ENCODE measurements around the gene ZNF541. TPM values are rescaled to one million over a fixed set of nuclear protein-coding genes. Genes with fewer than 3 reads are reported as not detected.

ZNF541 gene
- total RNA-seq, 5 donors from 2014 or later (not counting 1 experiment from before 2014, with no cell fraction given): 0.58 to 1.1 (median 0.65) TPM

- WGBS (ENCODE audit: insufficient coverage): 30% methylated on average over 69 of the region's 75 CpGs
- H3K4me3 ChIP-seq (ENCODE audit: control insufficient read depth in 1 of 2, extremely low read depth in 1 of 2, low read length in 1 of 2): peak overlapping the region; percentile 15 to 56
- Mint-ChIP-seq H3K36me3 (no peaks in the 10 kb centered on the region), H3K27ac (no peak overlapping the region), H3K9me3 (no peaks in the 10 kb centered on the region), H3K4me1 (peaks cover 12 to 23% (median 15%) of the 10 kb centered on the region in 3 donors), H3K27me3 (peaks cover 0 to 6% of the 10 kb centered on the region in 2 donors), H3K4me3 (peak overlapping the region in 1 of 3 donors; percentile 45)
- ChIA-PET POLR2A (interaction anchor here in 1 of 2 donors (0.5 kb wide), 1 partner anchor 13 kb away, joined by 6 read pairs; no protein-coding TSS in a partner anchor), CTCF (no interaction called here)
- no peaks in the 10 kb centered on the region for H3K36me3 ChIP-seq (ENCODE audit: control insufficient read depth in 2 of 2, extremely low read depth in 1 of 2, insufficient read depth in 1 of 2, low read length in 1 of 2)
- H3K27me3 ChIP-seq (replicated peaks in 1 of 2; ENCODE audit: control insufficient read depth in 2 of 2, extremely low read depth in 1 of 2, insufficient read depth in 2 of 2, low read length in 1 of 2): peaks cover 0 to 30% of the 10 kb centered on the region in 2 experiments
- DNase-seq (peak in 8 of 35 experiments; percentile 2 to 23 (median 12)), ATAC-seq (replicated peaks in 1 of 4) (peak; percentile 25 to 59 (median 50))
- H3K27ac ChIP-seq (ENCODE audit: low read length): no peak overlapping the region
- no peaks in the 10 kb centered on the region for H3K9me3 ChIP-seq
- H3K4me1 ChIP-seq (ENCODE audit: control insufficient read depth in 1 of 2, extremely low read depth in 1 of 2, insufficient read depth in 2 of 2, low read length in 2 of 2): peaks cover 2 to 34% of the 10 kb centered on the region in 2 experiments
These were observed 27.6 kb downstream of the ZNF541 start for GRCh38 chr19:47545061-47545948.

DNA sequence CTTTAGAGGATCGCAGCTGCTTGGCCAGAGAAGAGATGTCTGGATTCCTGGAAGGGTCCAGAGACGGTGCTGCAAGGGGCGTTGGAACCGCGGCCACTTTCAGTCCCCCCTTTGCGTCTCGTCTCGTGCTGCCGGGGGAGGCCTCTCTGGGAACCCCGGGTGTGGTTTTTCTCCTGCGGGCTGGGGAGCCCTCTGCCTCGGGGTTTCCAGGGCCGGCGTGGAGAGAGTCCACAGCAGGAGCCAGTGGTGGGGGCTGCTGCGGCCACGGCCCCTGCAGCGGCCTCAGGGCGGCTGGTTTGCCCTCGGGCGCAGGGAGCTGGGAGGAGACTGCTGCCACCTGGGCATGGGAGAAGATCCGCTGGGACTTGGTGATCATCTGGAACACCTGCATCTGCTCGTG lies 28.5 kb downstream of the ZNF541 start:
- H3K9me3 ChIP-seq: no peaks in the 10 kb centered on the region
- DNase-seq (no peak), ATAC-seq (replicated peaks in 1 of 4) (no peak)
- Mint-ChIP-seq H3K9me3 (no peaks in the 10 kb centered on the region), H3K4me3 (peak overlapping the region in 2 of 3 donors; percentile 45 to 46), H3K4me1 (peaks cover 16 to 28% (median 19%) of the 10 kb centered on the region in 3 donors), H3K27me3 (peaks cover 0 to 6% of the 10 kb centered on the region in 2 donors), H3K27ac (no peak overlapping the region), H3K36me3 (no peaks in the 10 kb centered on the region)
- H3K36me3 ChIP-seq (ENCODE audit: control insufficient read depth in 2 of 2, extremely low read depth in 1 of 2, insufficient read depth in 1 of 2, low read length in 1 of 2): no peaks in the 10 kb centered on the region
- peaks cover 0 to 30% of the 10 kb centered on the region in 2 experiments for H3K27me3 ChIP-seq (replicated peaks in 1 of 2; ENCODE audit: control insufficient read depth in 2 of 2, extremely low read depth in 1 of 2, insufficient read depth in 2 of 2, low read length in 1 of 2)
- no peak overlapping the region for H3K27ac ChIP-seq (ENCODE audit: low read length)
- CTCF ChIA-PET: no interaction called here
- peak overlapping the region in 1 of 2 donors; percentile 56 for H3K4me3 ChIP-seq (ENCODE audit: control insufficient read depth in 1 of 2, extremely low read depth in 1 of 2, low read length in 1 of 2)
- H3K4me1 ChIP-seq (ENCODE audit: control insufficient read depth in 1 of 2, extremely low read depth in 1 of 2, insufficient read depth in 2 of 2, low read length in 2 of 2): peaks cover 2 to 42% of the 10 kb centered on the region in 2 experiments
- POLR2A ChIA-PET: no interaction called here
- WGBS (ENCODE audit: insufficient coverage): 86% methylated on average over 14 of the region's 22 CpGs

- ATAC-seq (replicated peaks in 1 of 4): no peak
- ChIA-PET POLR2A (no interaction called here), CTCF (no interaction called here)
- no peak overlapping the region for H3K27ac ChIP-seq (ENCODE audit: low read length)
- Mint-ChIP-seq H3K9me3 (no peaks in the 10 kb centered on the region), H3K27ac (no peak overlapping the region), H3K4me3 (peak overlapping the region in 1 of 3 donors; percentile 45), H3K36me3 (no peaks in the 10 kb centered on the region), H3K27me3 (peaks cover 0 to 6% of the 10 kb centered on the region in 2 donors), H3K4me1 (peaks cover 17 to 28% (median 19%) of the 10 kb centered on the region in 3 donors)
- no peaks in the 10 kb centered on the region for H3K36me3 ChIP-seq (ENCODE audit: control insufficient read depth in 2 of 2, extremely low read depth in 1 of 2, insufficient read depth in 1 of 2, low read length in 1 of 2)
- H3K27me3 ChIP-seq (replicated peaks in 1 of 2; ENCODE audit: control insufficient read depth in 2 of 2, extremely low read depth in 1 of 2, insufficient read depth in 2 of 2, low read length in 1 of 2): peaks cover 0 to 30% of the 10 kb centered on the region in 2 experiments
- no peak for DNase-seq
- 94% methylated on average over 12 of the region's 18 CpGs for WGBS (ENCODE audit: insufficient coverage)
- peaks cover 2 to 46% of the 10 kb centered on the region in 2 experiments for H3K4me1 ChIP-seq (ENCODE audit: control insufficient read depth in 1 of 2, extremely low read depth in 1 of 2, insufficient read depth in 2 of 2, low read length in 2 of 2)
- no peaks in the 10 kb centered on the region for H3K9me3 ChIP-seq
- H3K4me3 ChIP-seq (ENCODE audit: control insufficient read depth in 1 of 2, extremely low read depth in 1 of 2, low read length in 1 of 2): no peak overlapping the region
These were observed 28.9 kb downstream of the ZNF541 start for GRCh38 chr19:47544075-47544474.

- Histone ChIP-seq H3K27me3 (replicated peaks in 1 of 2; ENCODE audit: control insufficient read depth in 2 of 2, extremely low read depth in 1 of 2, insufficient read depth in 2 of 2, low read length in 1 of 2) (peaks cover 0 to 36% of the 10 kb centered on the region in 2 experiments), H3K27ac (ENCODE audit: low read length) (peak overlapping the region; percentile 72), H3K4me3 (ENCODE audit: control insufficient read depth in 1 of 2, extremely low read depth in 1 of 2, low read length in 1 of 2) (peak overlapping the region in 1 of 2 donors; percentile 1), H3K36me3 (ENCODE audit: control insufficient read depth in 2 of 2, extremely low read depth in 1 of 2, insufficient read depth in 1 of 2, low read length in 1 of 2) (no peaks in the 10 kb centered on the region), H3K9me3 (no peaks in the 10 kb centered on the region), H3K4me1 (ENCODE audit: control insufficient read depth in 1 of 2, extremely low read depth in 1 of 2, insufficient read depth in 2 of 2, low read length in 2 of 2) (peaks cover 2 to 50% of the 10 kb centered on the region in 2 experiments)
- no peak for DNase-seq
- Mint-ChIP-seq H3K9me3 (no peaks in the 10 kb centered on the region), H3K4me1 (peaks cover 17 to 28% (median 19%) of the 10 kb centered on the region in 3 donors), H3K27me3 (peaks cover 0 to 6% of the 10 kb centered on the region in 2 donors), H3K27ac (peak overlapping the region; percentile 78 to 83), H3K36me3 (no peaks in the 10 kb centered on the region), H3K4me3 (peak overlapping the region in 2 of 3 donors; percentile 5 to 25)
- ChIA-PET POLR2A (no interaction called here), CTCF (no interaction called here)
- no CpG with 5 or more reads among the region's 9 CpGs for WGBS (ENCODE audit: insufficient coverage)
- no peak for ATAC-seq (replicated peaks in 1 of 4)
These were observed 30.9 kb downstream of the ZNF541 start for GRCh38 chr19:47542030-47542475.

DNA sequence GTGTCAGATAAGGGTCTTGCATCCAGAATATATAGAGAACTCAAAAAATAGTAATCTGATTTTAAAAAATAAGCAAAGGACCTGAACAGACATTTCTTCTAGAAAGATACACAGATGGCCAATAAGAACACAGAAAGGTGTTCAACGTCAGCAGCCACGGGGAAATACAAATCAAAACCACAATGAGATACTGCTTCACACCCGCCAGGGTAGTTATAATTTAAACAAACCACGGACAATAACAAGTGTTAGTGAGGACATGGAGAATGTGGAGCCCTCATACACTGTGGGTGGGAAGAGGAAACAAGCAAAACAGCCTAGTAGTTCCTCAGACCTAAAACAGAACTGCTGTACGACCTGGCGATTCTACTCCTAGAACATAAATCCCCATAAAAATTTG lies 31.4 kb downstream of the ZNF541 start:
- ATAC-seq (replicated peaks in 1 of 4): peak; percentile 59 to 95 (median 72)

GRCh38 chr19:47540748-47541147 lies 32.2 kb downstream of the ZNF541 start:
- H3K4me3 Mint-ChIP-seq: no peak overlapping the region
- H3K27me3 Mint-ChIP-seq: peaks cover 0 to 6% of the 10 kb centered on the region in 2 donors
- 83% methylated on average over 1 of the region's 4 CpGs for WGBS (ENCODE audit: insufficient coverage)
- H3K9me3 ChIP-seq: no peaks in the 10 kb centered on the region
- peak overlapping the region; percentile 67 for H3K27ac ChIP-seq (ENCODE audit: low read length)
- peaks cover 2 to 49% of the 10 kb centered on the region in 2 experiments for H3K4me1 ChIP-seq (ENCODE audit: control insufficient read depth in 1 of 2, extremely low read depth in 1 of 2, insufficient read depth in 2 of 2, low read length in 2 of 2)
- peak overlapping the region in 1 of 2 donors; percentile 2 for H3K27ac Mint-ChIP-seq
- H3K36me3 Mint-ChIP-seq: no peaks in the 10 kb centered on the region
- peaks cover 17 to 28% (median 19%) of the 10 kb centered on the region in 3 donors for H3K4me1 Mint-ChIP-seq
- ChIA-PET CTCF (interaction anchor here in 1 of 2 donors (0.6 kb wide), 1 partner anchor 518 kb away, joined by 4 read pairs; no protein-coding TSS in a partner anchor), POLR2A (no interaction called here)
- no peak overlapping the region for H3K4me3 ChIP-seq (ENCODE audit: control insufficient read depth in 1 of 2, extremely low read depth in 1 of 2, low read length in 1 of 2)
- no peaks in the 10 kb centered on the region for H3K36me3 ChIP-seq (ENCODE audit: control insufficient read depth in 2 of 2, extremely low read depth in 1 of 2, insufficient read depth in 1 of 2, low read length in 1 of 2)
- DNase-seq (peak in 1 of 35 experiments; percentile 46), ATAC-seq (replicated peaks in 1 of 4) (no peak)
- peaks cover 0 to 32% of the 10 kb centered on the region in 2 experiments for H3K27me3 ChIP-seq (replicated peaks in 1 of 2; ENCODE audit: control insufficient read depth in 2 of 2, extremely low read depth in 1 of 2, insufficient read depth in 2 of 2, low read length in 1 of 2)
- no peaks in the 10 kb centered on the region for H3K9me3 Mint-ChIP-seq

More for the DNA sequence above, 31.4 kb downstream of the ZNF541 start:
- Mint-ChIP-seq H3K9me3 (no peaks in the 10 kb centered on the region), H3K36me3 (no peaks in the 10 kb centered on the region), H3K4me1 (peaks cover 17 to 28% (median 19%) of the 10 kb centered on the region in 3 donors), H3K27ac (peak overlapping the region; percentile 78 to 83), H3K27me3 (peaks cover 0 to 6% of the 10 kb centered on the region in 2 donors), H3K4me3 (peak overlapping the region in 2 of 3 donors; percentile 5 to 25)
- CTCF ChIA-PET: no interaction called here
- Histone ChIP-seq H3K27me3 (replicated peaks in 1 of 2; ENCODE audit: control insufficient read depth in 2 of 2, extremely low read depth in 1 of 2, insufficient read depth in 2 of 2, low read length in 1 of 2) (peaks cover 0 to 36% of the 10 kb centered on the region in 2 experiments), H3K9me3 (no peaks in the 10 kb centered on the region), H3K36me3 (ENCODE audit: control insufficient read depth in 2 of 2, extremely low read depth in 1 of 2, insufficient read depth in 1 of 2, low read length in 1 of 2) (no peaks in the 10 kb centered on the region), H3K4me3 (ENCODE audit: control insufficient read depth in 1 of 2, extremely low read depth in 1 of 2, low read length in 1 of 2) (peak overlapping the region in 1 of 2 donors; percentile 1), H3K27ac (ENCODE audit: low read length) (peak overlapping the region; percentile 72), H3K4me1 (ENCODE audit: control insufficient read depth in 1 of 2, extremely low read depth in 1 of 2, insufficient read depth in 2 of 2, low read length in 2 of 2) (peaks cover 2 to 50% of the 10 kb centered on the region in 2 experiments)
- 20% methylated on average over 1 of the region's 6 CpGs for WGBS (ENCODE audit: insufficient coverage)
- peak in 32 of 35 experiments; percentile 14 to 82 (median 47) for DNase-seq
- POLR2A ChIA-PET: no interaction called here

Measured in T-cell (primary cell).